GM19455 (cell line): ENCODE measurements around the gene CASP2.
A peak's percentile ranks its signal among the peaks of the same experiment; 100 is the strongest.
"Not testable (repeated sequence)": the region's sequence is repeated elsewhere in the genome, so short reads cannot be mapped to it uniquely, and the experiment has no call there.

Experiments used
- ATAC-seq: cut with Tn5 transposase; IDR thresholded peaks from one replicate; pipeline ENCODE4 v1.9.1; 2021; ENCODE audit not compliant: unreplicated experiment

CASP2 gene

GRCh38 chr7:143263266-143264195, 24.6 kb upstream of the CASP2 start, which contains the start of gene GSTK1:
TSS of gene GSTK1 (plus strand) at chr7:143263441. CDS start at chr7:143263514, 73 bp downstream.
- peak; percentile 97 for ATAC-seq

DNA sequence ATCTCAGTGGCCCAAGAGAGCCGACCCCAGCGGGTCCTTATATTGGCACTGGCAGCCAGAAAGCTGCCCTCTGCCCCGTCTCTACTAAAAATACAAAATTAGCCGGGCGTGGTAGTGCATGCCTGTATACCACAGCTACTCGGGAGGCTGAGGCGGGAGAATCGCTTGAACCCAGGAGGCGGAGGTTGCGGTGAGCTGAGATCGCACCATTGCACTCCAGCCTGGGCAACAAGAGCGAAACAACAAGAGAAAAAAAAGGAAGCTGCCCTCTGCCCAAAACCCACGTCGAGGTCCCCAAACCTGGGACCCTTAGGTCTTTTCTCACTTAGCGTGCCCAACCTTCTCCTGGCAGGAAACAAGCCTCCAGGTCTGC, 24.0 kb upstream of the CASP2 start:
- not testable (repeated sequence) for ATAC-seq

DNA sequence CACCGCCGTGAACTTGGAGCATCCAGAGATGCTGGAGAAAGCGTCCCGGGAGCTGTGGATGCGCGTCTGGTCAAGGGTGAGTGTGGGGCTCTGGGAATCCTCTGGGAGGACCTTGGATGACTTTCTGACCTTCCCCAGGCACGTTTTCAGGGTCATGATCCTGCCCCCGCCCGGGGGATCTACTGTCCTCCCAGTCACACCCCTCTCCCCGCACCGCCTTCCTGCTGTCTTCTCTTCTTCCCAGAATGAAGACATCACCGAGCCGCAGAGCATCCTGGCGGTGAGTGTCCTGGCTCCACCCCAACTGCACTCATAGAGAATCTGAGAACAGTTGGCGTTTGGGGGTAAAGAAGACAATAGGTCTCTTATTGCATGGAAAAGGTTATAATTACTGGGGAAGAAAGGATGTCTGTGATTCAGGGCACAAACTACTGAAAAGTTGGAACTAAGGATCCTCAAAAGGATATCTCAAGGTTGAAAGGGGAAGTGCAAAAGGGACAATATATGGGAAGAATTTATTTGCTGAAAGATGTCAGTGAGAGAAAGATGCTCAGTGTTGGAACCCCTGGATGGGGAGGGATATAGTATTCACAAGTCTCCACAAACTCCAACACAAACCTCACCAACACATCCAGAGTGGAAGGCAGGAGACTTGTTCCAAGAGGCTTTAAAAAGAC, 23.0 kb upstream of the CASP2 start:
- ATAC-seq: no peak

GRCh38 chr7:143269251-143269650, 18.9 kb upstream of the CASP2 start:
- no peak for ATAC-seq

DNA sequence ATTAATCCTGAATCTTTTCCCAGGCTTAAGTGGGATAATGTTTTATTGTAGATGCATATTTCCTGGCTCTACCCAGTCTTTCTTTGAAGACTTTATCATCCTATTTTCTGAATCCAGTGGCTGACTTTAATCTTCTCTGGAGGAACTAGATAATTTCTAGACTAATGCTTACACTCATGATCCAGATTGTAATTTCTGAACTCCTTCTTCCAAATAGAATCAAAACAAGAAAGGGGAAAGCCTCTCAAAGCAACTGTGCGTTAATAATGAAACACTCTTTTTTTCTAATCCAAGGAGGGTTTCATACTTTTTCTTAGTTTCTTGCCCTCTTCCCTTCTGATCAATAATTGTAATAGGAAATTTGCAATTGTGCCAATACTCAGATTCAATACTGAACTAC, 16.9 kb upstream of the CASP2 start:
- no peak for ATAC-seq

- no peak for ATAC-seq
Measured at GRCh38 chr7:143272871-143273270, 15.3 kb upstream of the CASP2 start.

GRCh38 chr7:143279186-143280098, 8.7 kb upstream of the CASP2 start:
- no peak for ATAC-seq

DNA sequence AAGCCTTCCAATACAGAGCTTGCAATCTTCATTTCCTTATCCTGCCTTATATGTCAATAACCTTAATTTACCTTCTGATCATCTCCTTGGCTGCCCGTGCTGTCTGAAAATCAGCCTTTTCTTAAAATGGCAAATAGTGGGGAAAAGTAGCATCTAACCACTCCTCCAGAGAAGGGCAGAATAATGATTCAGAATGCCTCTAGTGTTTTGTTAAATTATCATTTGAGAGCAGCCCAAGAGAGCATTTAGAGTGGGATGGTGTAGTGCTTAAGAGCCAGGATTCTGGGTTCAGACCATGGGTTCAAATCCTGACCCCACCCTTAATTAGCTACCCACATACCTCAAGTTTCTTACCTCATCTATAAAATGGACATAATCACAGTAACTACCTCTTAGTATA, 8.0 kb upstream of the CASP2 start:
- no peak for ATAC-seq

DNA sequence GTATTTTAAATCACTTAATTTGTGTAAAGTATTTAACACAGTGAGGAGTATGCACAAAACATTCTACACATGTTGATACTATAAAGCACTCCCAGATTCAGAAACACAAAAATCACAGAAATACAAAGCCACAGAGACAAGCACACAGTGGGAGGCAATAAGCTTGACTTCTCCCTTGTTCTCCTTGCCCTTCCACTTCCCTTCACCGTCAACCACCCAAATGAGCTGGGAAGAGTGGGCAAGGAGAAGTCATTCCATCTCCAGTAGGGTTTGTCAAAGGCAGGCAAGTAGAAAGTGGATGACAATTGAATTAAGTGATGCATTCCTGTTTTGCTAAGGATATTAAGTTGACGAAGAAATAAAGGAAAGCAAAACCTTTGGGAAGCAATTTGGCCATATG, 7.6 kb upstream of the CASP2 start:
- ATAC-seq: no peak

DNA sequence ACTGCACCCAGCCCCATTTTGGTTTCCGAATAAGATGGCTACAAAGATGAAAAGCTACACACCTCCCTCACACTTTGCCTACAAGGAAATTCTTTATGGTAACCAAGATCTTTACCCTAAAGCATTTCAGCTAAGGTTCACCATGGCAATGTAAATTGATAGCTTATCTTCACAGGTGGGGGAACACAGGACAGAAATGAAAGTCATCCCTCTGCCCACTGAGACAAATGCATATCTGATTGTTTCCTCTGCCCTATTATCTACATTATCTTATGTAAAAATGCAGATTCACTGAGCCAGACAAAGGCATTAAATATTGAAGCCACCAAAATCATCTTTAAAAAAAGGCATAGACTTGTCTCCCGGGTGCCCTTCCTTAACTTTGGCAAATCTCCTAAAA, 6.6 kb upstream of the CASP2 start:
- ATAC-seq: no peak

GRCh38 chr7:143282124-143282523, 6.0 kb upstream of the CASP2 start:
- ATAC-seq: no peak

DNA sequence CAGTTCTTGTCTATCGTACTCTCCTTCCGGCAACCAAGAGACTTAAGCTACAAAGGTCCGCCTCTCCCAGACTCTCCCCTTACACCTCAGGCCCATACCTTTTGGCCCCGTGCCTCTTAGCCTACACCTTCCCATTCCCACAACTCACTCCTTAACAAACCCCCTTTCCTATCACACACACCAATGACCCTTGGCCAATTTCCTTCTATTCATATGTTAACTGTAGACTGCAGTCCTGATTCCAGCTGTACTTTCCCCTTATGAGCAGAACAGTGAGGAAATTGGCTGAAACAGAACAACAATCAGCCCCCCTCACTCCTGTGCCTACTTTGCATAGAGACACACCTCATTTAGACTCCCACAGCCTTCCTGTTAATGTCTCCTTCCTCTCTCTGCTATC, 4.8 kb upstream of the CASP2 start:
- no peak for ATAC-seq

- ATAC-seq: no peak
Measured at GRCh38 chr7:143284591-143285469, 3.3 kb upstream of the CASP2 start, which contains the start of gene TMEM139. TSS of gene TMEM139 (plus strand) at chr7:143284958. CDS start at chr7:143285958, 1,000 bp downstream.

GRCh38 chr7:143285470-143285778, 2.7 kb upstream of the CASP2 start:
- no peak for ATAC-seq

DNA sequence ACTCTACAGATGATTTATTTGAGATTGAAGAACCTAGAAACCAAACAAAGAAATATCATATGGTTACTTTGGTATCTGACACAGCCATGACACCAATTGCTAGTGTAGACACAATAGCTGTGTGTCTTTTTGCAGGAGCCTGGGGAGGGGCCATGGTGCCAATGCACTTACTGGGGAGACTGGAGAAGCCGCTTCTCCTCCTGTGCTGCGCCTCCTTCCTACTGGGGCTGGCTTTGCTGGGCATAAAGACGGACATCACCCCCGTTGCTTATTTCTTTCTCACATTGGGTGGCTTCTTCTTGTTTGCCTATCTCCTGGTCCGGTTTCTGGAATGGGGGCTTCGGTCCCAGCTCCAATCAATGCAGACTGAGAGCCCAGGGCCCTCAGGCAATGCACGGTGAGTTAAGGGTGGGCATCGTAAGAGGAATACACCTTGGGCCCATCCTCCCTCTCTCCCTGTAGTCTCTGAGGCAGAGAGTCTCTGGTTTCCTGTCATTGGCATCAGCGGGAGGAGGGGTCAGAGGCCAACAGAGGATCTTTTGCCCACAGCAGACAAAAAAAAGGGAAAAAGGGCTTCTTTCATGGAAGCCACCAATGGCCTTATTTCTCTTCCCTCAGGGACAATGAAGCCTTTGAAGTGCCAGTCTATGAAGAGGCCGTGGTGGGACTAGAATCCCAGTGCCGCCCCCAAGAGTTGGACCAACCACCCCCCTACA, 2.2 kb upstream of the CASP2 start:
- ATAC-seq: no peak

DNA sequence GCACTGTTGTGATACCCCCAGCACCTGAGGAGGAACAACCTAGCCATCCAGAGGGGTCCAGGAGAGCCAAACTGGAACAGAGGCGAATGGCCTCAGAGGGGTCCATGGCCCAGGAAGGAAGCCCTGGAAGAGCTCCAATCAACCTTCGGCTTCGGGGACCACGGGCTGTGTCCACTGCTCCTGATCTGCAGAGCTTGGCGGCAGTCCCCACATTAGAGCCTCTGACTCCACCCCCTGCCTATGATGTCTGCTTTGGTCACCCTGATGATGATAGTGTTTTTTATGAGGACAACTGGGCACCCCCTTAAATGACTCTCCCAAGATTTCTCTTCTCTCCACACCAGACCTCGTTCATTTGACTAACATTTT, 1.6 kb upstream of the CASP2 start:
- ATAC-seq: no peak

- ATAC-seq: no peak
Measured at GRCh38 chr7:143287339-143287934, 714 bp upstream of the CASP2 start.

DNA sequence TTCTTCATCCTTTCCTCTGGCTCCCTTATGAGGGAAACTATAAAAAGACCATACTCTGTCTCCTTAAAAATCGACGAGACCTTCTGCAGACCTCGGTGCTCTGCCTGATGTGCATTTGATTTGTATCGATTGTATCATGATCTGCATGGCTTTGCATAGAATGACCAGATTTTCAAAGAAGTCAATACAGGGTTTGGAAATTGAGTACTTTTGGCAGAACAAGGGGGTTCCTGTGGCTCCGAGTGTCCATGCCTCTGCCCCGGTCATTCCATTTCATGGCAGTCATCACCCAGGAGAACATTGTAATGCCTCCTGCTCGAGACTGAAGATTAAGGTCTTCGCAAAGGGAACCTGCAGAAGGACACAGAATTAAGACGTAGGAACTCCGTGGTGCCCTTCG, 685 bp downstream of the CASP2 start:
- no peak for ATAC-seq

DNA sequence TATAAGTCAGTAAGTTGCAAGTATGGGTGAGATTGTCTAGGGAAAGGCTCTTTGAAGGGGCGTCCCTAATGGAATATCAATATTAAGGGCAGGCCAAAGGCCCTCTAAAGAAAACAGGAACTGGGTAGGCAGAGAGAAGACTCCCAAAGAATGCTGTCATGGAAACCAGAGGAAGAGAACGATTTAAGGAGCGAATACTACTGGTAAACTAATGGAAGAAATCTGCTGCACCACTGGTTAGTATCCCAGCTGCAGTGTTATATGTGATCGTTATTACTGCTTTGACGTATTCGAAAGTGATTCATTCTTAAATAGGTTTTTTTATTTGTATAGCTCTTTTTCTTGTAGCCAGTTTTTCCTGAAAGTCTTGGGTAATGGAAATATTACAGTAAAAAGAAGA, 1.3 kb downstream of the CASP2 start:
- no peak for ATAC-seq
